ENCODE data around the gene LRP6. TPM values are rescaled to one million over a fixed set of nuclear protein-coding genes. Genes with fewer than 3 reads are reported as not detected.

The LRP6 gene
- total RNA-seq, 2 experiments from 2014 or later = 5.2 to 8.1 TPM

DNA sequence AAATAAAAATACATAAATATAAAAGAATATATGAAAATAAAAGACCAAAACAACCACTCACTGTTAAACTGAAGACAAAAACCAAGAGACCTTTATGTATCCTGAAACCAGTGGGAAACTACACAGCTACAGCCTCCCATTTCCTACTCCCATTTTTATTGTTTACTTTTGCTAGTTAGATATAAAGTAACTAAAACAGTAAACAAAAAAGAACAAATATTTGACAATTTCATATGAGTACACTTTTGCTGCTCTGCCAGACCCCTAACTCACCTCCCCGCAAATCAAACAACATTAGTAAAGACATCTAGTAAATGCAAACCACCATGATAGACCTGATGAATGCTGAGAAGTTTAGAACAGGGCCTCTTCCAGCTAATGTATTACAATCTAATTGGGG lies 99.0 kb downstream of the LRP6 start:
- Histone ChIP-seq H3K27ac (ENCODE audit: low read depth, low read length, poor library complexity, severe bottlenecking) (no peak overlapping the region), H4K20me1 (ENCODE audit: insufficient read depth, low read length) (no peaks in the 10 kb centered on the region), H3K79me2 (ENCODE audit: insufficient read depth, low read depth, low read length) (no peaks in the 10 kb centered on the region), H3K4me1 (ENCODE audit: insufficient read depth, low read length, poor library complexity, severe bottlenecking) (no peaks in the 10 kb centered on the region), H3K36me3 (ENCODE audit: insufficient read depth, low read length) (no peaks in the 10 kb centered on the region), H3K4me3 (ENCODE audit: low read depth, low read length, poor library complexity, severe bottlenecking) (no peak overlapping the region), H3K9me2 (ENCODE audit: insufficient read depth, low read length) (no peaks in the 10 kb centered on the region), H3K9me3 (ENCODE audit: low read length) (no peaks in the 10 kb centered on the region), H2AFZ (ENCODE audit: low read length) (no peak overlapping the region), H3K4me2 (ENCODE audit: low read length) (no peak overlapping the region)
- POLR2A ChIA-PET = interaction anchor here (0.7 to 1.0 kb wide), 2 partner anchors 16 to 20 kb away, joined by 3 read pairs; no protein-coding TSS in a partner anchor
- intact Hi-C loops (cut with micrococcal nuclease; ENCODE audit: unreplicated experiment) = no loop called here
- no peak for DNase-seq (ENCODE audit: low spot score)
- no TSS peak for BruUV-seq (replicated peaks)
- CTCF ChIA-PET (ENCODE audit: unreplicated experiment) = no interaction called here
- TF ChIP-seq EZH2phosphoT487 (IDR thresholded peaks at IDR 0.05; ENCODE audit: borderline replicate concordance, low read depth, low read length) = no peak
- TF ChIP-seq, protein P1, sequence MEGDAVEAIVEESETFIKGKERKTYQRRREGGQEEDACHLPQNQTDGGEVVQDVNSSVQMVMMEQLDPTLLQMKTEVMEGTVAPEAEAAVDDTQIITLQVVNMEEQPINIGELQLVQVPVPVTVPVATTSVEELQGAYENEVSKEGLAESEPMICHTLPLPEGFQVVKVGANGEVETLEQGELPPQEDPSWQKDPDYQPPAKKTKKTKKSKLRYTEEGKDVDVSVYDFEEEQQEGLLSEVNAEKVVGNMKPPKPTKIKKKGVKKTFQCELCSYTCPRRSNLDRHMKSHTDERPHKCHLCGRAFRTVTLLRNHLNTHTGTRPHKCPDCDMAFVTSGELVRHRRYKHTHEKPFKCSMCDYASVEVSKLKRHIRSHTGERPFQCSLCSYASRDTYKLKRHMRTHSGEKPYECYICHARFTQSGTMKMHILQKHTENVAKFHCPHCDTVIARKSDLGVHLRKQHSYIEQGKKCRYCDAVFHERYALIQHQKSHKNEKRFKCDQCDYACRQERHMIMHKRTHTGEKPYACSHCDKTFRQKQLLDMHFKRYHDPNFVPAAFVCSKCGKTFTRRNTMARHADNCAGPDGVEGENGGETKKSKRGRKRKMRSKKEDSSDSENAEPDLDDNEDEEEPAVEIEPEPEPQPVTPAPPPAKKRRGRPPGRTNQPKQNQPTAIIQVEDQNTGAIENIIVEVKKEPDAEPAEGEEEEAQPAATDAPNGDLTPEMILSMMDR (conservative IDR thresholded peaks at IDR 0.05; ENCODE audit: low read length) = no peak

DNA sequence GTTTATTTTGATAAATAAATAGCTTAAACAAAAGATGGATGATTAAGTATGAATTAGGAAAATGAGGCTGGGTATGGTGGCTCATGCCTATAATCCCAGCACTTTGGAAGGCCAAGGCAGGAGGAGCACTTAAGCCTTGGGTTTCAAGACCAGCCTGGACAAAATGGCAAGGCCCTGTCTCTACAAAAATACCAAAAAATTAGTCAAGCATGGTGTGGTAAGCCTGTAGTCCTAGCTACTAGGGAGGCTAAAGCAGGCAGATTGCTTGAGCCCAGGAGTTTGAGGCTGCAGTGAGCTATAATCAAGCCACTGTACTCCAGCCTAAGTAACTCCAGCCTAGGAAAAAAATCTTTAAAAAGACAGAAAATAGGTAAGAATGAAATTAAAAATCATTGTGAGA lies 100.1 kb downstream of the LRP6 start:
- H3K4me1 ChIP-seq (ENCODE audit: insufficient read depth, low read length, poor library complexity, severe bottlenecking) = no peaks in the 10 kb centered on the region
- no peaks in the 10 kb centered on the region for H3K9me2 ChIP-seq (ENCODE audit: insufficient read depth, low read length)
- no peak overlapping the region for H2AFZ ChIP-seq (ENCODE audit: low read length)
- no TSS peak for BruUV-seq (replicated peaks)
- DNase-seq (ENCODE audit: low spot score) = no peak
- TF ChIP-seq, protein P1 (conservative IDR thresholded peaks at IDR 0.05; ENCODE audit: low read length) = no peak
- no peak for TF ChIP-seq EZH2phosphoT487 (IDR thresholded peaks at IDR 0.05; ENCODE audit: borderline replicate concordance, low read depth, low read length)
- ChIA-PET POLR2A (no interaction called here), CTCF (ENCODE audit: unreplicated experiment) (no interaction called here)
- H3K79me2 ChIP-seq (ENCODE audit: insufficient read depth, low read depth, low read length) = no peaks in the 10 kb centered on the region
- H3K27ac ChIP-seq (ENCODE audit: low read depth, low read length, poor library complexity, severe bottlenecking) = no peak overlapping the region
- intact Hi-C loops (cut with micrococcal nuclease; ENCODE audit: unreplicated experiment) = no loop called here
- H4K20me1 ChIP-seq (ENCODE audit: insufficient read depth, low read length) = no peaks in the 10 kb centered on the region
- no peak overlapping the region for H3K4me3 ChIP-seq (ENCODE audit: low read depth, low read length, poor library complexity, severe bottlenecking)
- no peaks in the 10 kb centered on the region for H3K9me3 ChIP-seq (ENCODE audit: low read length)
- no peaks in the 10 kb centered on the region for H3K36me3 ChIP-seq (ENCODE audit: insufficient read depth, low read length)
- H3K4me2 ChIP-seq (ENCODE audit: low read length) = no peak overlapping the region

DNA sequence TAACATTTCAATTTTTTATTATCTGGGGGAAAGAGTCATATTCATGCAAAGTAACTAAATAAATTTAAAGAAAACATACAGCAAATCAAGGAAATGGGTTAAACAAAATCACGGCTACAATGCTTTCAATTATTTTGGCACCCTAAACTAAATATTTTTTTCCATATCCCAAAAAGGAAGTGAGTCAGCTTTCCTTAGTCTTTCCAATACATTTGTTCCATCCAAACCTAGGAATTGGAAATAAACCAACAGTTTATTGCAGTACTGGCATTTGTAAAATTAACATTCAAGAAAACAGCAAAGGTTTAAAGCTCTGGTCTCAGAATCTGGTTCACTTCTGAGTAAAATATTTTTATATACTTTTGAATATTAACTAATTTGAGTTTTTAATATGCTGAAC lies 106.9 kb downstream of the LRP6 start:
- Histone ChIP-seq H4K20me1 (ENCODE audit: insufficient read depth, low read length) (no peaks in the 10 kb centered on the region), H3K4me3 (ENCODE audit: low read depth, low read length, poor library complexity, severe bottlenecking) (no peak overlapping the region), H3K36me3 (ENCODE audit: insufficient read depth, low read length) (no peaks in the 10 kb centered on the region), H3K9me2 (ENCODE audit: insufficient read depth, low read length) (no peaks in the 10 kb centered on the region), H3K27ac (ENCODE audit: low read depth, low read length, poor library complexity, severe bottlenecking) (no peak overlapping the region), H3K79me2 (ENCODE audit: insufficient read depth, low read depth, low read length) (no peaks in the 10 kb centered on the region), H2AFZ (ENCODE audit: low read length) (no peak overlapping the region), H3K9me3 (ENCODE audit: low read length) (no peaks in the 10 kb centered on the region), H3K4me2 (ENCODE audit: low read length) (no peak overlapping the region), H3K4me1 (ENCODE audit: insufficient read depth, low read length, poor library complexity, severe bottlenecking) (no peaks in the 10 kb centered on the region)
- no TSS peak for BruUV-seq (replicated peaks)
- ChIA-PET POLR2A (interaction anchor here (0.7 to 1.4 kb wide), 3 partner anchors 11 to 1108 kb away, joined by 3 to 5 read pairs (median 3); no protein-coding TSS in a partner anchor), CTCF (ENCODE audit: unreplicated experiment) (no interaction called here)
- DNase-seq (ENCODE audit: low spot score) = no peak
- TF ChIP-seq EZH2phosphoT487 (IDR thresholded peaks at IDR 0.05; ENCODE audit: borderline replicate concordance, low read depth, low read length) = no peak
- TF ChIP-seq, protein P1 (conservative IDR thresholded peaks at IDR 0.05; ENCODE audit: low read length) = no peak
- intact Hi-C loops (cut with micrococcal nuclease; ENCODE audit: unreplicated experiment) = no loop called here
